Stimulated activated CD4-positive, alpha-beta T cell treated with anti-CD3 and anti-CD28 coated beads, TNF-alpha, amount 100 ng/mL, for 1 hour (primary cell): ENCODE data around the gene MRPL40.
"Not testable (repeated sequence)": the region's sequence is repeated elsewhere in the genome, so short reads cannot be mapped to it uniquely, and the experiment has no call there.

Experiments used
- DNase-seq, 3 donors: peaks; one replicate each; pipeline ENCODE4 v3.0.0-alpha.2; 2020; ENCODE audit warnings: low read depth in 3 of 3, low spot score in 1 of 3

Gene MRPL40

DNA sequence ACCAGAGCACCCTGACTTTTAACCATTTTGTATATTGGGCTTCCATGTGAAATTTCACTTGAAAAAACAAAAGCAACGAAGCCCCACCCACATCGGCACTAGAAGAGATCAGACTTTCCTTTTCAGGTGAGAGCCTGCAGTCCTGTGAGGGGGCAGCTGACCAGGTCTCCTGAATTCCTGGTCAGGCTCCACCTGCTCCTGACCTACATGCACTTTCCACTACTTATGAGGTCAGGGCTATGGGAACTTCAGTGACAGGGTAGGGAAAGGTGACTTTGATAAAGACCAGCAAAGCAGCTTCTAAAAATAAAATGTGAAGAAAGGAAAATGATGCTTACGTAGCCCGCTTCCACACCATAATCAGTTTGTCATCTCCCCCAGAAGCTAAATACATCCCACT lies 25.5 kb upstream of the MRPL40 start:
- no peak for DNase-seq

DNA sequence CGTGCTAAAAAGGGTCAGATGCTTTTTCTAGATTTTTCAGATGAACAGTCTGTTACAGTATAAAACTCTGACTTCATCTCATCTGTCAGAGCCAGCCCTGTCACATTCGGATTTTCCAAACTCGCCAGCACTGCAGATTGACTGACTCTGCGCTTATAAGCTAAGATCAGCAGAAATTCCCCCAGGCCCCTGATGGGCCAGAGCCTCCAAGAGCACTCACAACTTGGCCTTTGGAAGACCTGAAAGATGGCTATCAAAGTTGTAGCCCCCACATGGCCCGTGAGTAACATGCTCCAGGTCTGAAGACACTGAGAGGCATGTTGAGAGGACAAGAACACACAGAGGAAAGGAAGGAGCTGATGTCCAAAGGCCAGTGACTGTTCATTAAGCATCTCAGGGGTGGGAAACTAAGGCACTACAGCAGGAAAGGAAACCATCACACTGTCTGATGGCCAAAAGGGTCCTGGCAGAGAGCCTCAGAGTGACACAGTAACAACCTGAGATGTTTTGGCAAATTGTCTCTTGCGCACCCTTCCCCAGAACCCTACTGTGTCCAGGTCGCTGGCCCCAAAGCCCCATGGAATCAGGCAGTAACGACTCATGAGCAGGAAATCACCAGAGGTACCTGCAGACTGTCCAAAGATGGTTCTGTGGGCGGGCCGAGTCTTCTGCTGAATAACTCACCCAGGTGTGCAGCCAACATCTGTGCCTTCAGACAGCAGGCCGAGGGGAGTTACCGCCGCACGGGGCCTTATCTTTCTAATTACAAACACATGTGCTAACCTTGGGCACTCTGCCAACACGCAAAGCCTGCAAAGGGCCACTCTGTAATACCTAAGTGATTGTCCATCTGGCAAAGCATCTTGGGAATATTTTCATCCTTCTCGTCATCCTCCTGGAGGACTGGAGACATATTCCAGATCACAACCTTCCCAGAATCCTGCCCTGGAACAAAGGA lies 24.4 kb upstream of the MRPL40 start:
- DNase-seq: no peak

DNA sequence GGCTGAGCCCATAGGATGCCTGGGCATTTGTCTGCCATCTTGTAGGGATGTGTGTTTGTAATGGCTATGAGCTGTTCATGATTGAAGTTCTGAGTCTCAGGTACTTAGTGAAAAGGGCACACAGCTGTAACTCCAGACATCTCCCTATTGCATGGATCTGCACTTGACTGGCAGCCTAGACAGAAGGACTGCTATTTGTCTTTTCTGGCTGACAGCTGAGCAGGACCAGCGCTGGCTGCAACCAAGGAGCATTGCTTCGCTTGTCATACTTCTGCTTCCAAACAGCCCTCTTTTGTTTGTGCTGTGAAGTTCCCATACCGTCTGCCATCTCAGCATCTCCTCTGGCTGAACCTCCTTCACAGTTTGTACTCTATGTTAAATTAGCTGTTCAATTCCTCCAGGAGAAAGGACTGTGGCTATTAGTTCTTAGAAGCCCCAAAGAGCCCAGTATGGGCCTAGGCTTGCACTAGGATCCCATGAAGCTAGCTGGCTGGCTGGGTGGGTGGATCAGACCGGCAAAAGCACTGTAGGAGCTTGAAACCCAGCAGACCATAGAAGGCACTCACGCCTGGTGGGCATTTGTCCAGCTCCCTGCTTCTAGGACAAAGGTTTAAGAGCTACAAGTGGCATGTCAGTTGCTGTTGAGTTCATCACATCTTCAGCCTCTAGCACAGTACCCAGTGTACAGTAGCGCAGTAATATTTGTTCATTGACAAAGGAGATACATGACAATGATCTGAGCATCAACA lies 21.2 kb upstream of the MRPL40 start:
- no peak for DNase-seq

DNA sequence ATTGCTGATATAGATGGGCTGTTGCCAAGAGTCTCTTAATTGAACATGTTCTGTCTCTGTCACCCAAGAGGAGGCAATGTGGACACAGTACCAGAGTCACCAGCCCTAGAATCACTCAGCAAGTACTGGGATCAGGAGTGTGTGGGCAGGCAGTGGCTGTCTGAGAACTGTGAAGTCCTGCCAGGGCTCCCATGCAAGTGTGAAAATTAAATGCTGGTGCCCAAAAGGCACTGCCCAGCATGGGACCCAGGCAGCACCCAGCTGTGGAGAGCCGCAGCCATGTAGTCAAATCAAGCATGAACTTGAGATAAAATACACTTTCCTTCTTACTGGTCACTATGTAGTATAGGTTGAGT lies 20.7 kb upstream of the MRPL40 start:
- DNase-seq: no peak

DNA sequence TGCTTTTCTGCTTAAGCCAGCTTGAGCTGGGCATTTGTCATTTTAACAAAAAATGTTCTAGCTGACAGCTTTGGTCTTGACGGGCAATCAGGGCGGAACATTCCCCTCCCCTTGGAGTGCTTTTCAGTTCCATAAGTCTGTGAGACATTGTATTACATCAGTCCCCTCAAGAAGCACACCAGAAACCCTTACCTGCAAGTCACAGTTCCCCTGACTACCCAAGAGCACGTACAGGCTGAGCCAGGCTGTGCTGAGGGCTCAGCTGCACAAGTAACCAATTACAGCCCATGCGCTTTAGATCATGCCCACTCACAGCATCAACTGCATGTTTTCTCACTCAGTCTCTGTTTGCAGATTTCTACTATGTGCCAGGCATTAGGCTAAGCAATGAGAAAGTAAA lies 19.9 kb upstream of the MRPL40 start:
- no peak for DNase-seq

DNA sequence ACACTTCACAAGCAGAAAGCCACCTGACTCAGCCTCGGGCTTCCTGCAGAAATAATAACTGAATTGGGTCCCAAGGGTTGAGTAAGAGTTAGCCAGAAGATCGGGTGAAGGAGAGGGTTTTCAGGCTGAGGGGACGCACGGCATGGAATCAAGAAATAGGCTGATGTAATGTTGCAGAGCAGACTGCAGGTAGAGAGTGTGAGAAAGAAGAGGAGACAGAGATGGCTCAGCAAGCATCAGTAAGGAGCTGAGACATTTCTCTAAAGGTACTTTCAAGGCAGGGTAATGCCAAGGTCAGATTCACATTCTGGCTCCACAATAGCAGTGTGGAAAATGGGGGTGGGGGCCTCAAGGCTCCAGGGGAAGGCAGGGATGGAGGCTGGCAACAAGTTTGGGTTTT lies 19.4 kb upstream of the MRPL40 start:
- no peak for DNase-seq

DNA sequence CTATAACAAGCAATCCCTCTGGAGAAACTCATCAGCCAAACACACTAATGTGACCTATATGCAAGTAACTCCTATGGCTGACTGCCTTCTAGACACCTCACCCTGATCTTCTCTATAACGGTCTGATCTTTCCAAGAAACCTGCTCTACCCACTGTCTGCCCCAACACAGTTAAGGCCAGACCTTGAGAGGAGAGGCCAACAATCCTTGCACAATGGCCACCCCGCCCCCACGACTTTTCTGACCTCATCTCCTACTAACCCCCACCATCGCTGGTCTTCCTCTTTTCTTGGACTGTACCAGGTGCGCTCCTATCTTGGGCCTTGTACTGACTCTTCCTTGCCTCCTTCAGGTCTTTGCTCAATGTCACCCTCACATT lies 13.3 kb upstream of the MRPL40 start:
- DNase-seq: no peak

DNA sequence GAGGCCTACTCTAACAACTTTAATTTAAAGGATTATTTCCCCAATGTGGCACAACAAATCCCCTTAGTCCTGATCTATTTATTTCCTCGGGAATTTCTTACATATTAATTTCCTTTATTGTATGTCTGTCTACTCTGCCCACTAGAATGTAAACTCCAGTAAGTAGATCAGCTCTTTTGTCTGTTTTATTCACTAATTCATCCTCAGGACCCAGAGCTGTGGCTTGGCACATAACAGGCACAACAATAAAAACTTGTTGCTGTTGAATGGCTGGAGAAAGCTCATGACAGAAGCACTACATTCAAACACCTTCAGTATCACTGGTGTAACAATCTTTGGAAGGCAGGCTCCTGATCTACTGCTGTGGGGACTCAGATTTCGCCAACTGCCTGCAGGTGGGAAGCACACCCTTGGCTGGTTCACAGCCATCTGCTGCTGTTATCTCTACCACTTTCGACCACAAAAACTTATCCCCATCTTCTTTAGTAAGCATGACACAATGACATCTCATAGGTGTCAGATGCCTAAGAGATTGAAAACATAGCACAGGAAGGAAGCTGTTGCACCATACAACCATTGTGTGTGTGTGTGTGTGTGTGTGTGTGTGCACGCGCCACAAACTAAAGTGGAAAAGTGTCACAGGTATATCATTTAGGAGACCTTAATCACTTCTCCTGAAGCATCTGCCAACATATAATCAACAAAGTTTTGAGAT lies 12.7 kb upstream of the MRPL40 start:
- DNase-seq: no peak

DNA sequence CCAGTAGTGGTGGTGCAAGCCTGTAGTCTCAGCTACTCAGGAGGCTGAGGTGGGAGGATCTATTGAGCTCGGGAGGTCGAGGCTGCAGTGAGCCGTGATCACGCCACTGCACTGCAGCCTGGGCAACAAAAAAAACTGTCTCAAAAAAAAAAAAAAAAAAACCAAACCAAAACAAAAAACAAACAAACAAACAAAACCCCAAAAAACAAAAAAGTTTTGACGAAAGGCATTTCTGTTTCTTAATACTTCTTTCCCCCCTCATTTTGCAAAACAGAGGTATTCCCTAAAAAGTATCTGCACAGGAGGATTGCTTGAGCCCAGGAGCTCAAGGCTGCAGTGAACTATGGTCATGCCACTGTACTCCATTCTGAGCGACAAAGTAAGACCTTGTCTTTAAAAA lies 12.0 kb upstream of the MRPL40 start:
- DNase-seq: no peak

DNA sequence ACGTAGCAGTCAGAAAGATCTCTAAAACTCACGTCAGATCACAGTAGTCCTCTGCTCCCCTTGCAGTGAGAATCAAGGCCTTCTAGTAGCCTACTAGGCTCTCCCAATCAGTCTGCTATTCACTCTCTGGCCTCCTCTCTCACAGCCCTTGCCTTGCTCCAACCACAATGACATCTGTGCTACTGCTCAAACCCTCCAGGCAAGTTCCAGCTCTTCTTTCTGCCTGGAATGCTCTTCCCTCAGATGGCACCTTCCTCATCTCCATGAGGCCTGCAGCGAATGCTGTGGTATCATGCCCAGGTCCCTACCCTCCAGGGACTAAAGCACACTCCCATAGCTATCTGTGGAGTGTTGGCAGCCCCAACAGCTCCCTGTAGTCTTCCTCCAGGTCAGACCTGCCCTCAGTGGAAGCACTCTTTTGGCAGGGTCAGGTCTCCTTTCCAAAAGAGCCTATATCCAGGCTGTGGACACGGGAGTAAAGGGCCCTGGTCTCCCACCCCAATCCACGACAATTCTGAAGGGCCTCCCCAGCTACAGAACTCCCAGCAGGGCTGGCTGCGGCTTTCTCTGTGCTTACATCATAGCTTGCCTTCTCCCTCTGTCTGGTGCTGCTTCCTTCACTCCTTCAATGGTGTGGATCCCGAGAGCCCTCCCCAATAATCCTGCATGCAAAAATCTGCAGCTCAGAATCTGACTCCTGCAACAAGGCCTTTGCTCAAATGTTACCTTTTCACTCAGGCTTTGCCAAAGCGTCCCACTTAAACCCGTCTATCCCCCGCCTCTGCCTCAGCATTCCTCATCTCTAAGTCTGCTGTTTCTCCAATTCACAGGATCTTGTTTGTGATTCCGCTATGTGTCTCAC lies 9.7 kb upstream of the MRPL40 start:
- DNase-seq: no peak

DNA sequence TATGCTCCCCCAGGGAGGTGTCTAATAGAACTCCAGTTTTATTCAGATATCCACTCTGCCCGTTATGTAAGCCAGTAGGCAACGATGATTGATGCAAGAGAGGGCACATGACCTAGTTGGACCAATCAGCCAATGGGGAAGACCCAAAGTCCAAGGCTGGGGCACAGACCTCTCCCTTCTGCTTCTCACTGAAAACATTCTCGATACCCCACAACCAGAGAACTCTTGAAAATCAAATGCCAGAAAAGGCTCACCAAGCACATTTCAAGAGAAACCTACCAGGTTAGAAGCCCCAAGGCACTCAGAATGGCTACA lies 8.2 kb upstream of the MRPL40 start:
- no peak for DNase-seq

DNA sequence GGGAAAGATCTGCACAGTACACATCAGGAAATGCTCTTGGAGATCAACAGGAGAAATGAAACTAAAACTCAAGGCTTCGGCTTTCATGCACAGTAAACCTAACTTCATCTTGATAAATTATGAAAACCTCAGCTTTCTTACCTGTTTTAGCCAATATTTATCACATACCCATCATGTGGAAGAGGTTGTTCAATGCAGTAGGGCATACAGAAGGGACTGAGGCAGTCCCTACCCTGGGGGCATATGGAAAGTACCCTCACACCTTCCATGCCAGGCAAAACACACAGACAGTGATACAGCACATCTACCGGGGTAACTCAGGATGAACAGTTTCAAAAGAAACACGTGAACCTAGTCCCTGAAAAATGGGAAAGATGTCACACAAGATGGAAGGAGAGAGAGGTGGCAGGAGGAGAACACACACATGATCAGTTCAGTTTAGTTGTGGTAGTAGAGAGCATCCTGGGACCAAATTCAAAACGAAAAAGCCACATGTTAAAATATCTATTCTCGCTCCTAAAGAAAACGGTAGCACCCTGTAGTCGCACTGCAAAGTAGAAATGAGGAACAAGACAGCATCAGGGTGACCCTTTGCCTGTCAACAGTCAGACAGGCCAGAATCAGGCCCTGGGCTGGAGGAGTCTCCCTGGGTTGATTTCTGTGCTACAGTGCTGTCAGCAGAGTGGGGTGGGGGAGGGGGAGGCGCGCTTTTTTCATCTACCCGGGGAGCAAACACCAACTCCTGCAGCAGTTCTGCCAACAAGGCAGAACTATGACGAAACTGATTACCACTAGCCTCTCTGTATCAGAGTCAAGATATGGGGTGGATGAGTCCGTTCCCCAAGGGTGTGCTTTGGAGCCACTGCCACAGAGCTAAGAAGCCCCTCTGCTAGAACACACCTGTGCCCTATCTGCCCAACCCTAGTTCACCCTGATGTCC lies 2.1 kb upstream of the MRPL40 start:
- no peak for DNase-seq

DNA sequence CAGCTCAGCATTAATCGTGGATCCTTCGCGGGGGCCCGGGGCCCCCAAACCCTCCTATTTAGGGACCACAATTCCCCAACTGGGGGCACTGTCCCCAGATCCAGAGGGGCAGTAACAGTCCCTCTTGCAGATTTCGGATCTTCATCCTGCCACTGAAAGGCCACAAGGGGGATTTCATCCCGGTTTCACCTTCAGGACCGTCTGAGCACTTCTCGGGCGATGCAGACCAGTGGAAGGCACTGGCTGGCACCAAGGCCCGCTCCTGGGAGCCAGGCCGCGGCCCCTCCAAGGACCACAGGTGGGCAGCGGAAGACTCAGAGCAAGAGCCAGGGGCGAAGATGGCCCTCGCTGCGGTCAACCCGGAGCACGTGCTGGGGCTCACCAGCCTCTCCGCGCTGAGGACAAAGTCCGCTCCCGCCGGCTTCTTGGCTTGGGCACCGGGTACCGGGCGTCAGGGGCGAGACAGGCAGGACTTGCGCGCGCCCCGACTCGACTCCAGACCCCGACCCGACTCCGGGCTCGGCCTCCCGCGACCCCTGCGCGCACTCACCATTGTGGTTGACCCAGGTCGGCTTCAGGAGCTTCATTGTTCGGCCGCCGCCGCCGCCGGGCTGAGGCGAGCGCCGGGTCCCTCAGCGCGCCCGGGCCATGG lies 1.3 kb upstream of the MRPL40 start:
- DNase-seq: no peak

DNA sequence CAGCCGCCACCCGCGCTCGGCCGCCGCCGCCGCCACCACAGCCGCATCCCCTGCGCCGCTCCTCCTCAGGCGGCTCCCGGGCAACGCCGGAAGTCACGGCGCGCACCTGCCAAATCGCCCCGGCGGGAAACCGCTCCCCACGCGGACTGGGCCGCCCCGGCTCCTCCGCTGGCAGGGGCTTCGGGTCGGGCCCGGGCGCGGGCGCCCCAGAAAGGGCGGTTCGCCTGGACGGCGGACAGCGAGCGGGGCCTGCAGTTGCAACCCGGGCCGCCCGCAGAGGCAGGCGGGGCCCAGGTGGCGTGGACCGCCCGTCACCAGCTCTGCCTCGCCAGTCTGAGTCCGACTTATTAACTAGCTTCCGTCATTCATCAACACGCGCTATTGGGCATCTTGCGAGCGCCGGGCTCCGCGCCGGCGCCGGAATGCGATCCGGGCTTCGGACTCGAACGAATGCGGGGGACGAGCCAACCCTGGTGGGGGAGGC lies 654 bp upstream of the MRPL40 start, which contains the start of gene HIRA:
HIRA (minus strand) TSS at position 85 of the 484 bp plus-strand sequence. CDS start 257 bp downstream, outside the sequence.
- DNase-seq: peak; percentile 52 to 90 (median 66)

DNA sequence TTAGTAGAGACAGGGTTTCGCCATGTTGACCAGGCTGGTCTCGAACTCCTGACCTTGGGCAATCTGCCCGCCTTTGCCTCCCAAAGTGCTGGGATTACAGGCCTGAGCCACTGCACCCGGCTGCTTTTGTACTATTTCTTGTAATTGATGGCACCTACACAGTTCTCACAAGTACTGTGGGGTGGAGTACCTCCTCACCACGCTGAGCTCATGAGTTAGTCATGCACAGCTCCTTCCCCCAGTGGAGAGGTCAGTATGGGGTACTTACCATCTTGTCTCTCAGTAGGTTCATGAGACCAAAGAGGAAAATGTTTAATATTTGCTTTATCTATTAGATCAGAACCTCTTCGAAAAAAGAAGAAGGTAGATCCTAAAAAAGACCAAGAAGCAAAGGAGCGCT lies 2.1 kb downstream of the MRPL40 start:
- no peak for DNase-seq

DNA sequence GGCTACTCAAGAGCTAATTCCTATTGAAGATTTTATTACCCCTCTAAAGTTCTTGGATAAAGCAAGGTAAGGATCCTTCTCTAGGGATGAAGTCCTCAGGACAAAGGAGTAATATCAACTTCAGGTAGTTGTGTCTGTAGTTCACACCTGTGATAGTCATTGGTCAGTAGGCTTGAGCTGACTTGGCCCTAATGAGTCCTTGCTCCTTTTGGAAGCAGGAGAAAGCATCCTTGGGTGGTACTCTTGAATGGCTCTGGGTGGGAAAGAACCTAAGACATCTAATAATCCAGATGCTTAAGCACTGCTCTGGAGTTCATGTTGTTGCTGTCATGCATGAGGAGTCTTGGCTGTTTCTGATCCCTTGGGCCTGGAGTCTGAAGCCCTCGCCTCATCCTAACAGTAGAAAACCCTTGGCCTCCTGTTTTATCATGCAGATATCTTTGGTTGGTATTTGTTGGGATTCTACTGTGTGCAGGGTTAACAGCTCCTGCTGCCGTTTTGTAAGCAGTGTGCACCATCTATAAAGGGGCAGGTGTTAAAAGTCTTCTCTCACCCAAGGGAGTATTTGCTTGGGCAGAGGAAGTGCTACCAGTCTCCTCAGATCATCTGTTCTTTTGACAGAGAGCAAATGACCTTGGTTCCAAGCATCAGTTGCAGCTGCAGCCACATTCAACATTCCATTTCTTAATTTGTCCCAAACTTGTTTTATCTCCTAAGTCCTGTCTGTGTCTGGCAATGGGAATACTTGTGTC lies 2.7 kb downstream of the MRPL40 start:
- no peak for DNase-seq

DNA sequence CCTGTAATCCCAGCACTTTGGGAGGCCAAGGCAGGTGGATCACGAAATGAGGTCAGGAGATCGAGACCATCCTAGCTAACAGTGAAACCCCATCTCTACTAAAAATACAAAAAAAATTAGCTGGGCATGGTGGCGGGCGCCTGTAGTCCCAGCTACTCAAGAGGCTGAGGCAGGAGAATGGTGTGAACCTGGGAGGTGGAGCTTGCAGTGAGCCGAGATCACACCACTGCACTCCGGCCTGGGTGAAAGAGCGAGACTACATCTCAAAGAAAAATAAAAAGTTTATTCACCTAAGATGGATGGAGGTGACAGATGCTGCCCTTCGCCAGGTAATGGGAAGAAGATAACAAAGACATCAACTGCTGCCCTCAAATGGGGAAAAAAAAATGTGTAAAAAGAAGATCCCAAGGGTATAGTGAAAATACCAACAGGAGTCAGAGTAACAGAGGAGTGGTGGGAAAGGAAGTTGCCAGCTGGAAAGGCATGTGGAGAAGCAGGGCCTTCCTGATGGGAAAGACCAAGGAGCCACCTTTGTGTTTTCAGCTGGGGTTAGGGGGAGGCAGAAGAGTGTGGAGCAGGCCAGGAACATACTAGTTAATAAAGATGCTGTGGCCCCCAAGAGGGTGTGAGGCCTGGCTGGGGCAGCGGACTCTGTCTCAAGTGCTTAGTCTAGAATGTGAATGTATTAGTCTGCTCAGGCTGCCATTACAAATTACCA lies 4.3 kb downstream of the MRPL40 start:
- not testable (repeated sequence) for DNase-seq

DNA sequence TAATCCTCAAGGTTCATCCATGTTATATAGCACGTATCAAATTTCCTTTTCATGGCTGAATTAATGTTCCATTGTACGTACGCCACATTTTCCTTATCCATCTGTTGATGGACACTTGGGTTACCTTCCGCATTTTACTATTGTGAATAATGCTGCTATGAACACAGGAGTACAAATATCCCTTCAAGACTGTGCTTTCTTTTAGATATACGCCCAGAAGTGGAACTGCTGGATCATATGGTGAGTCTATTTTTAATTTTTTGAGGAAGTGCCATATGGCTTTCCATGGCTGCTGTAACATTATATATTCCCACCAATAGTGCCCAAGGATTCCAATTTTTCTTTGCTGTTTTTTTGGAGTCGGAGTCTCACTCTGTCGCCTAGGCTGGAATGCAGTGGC lies 6.0 kb downstream of the MRPL40 start:
- DNase-seq: no peak
